ENCODE measurements around the gene ASMTL. TPM values are rescaled to one million over a fixed set of nuclear protein-coding genes. Genes with fewer than 3 reads are reported as not detected.
A peak's percentile ranks its signal among the peaks of the same experiment; 100 is the strongest.
"Not testable (repeated sequence)": the region's sequence is repeated elsewhere in the genome, so short reads cannot be mapped to it uniquely, and the experiment has no call there.

Gene ASMTL
- total RNA-seq, 1 donor from 2014 or later: 18.8 TPM

DNA sequence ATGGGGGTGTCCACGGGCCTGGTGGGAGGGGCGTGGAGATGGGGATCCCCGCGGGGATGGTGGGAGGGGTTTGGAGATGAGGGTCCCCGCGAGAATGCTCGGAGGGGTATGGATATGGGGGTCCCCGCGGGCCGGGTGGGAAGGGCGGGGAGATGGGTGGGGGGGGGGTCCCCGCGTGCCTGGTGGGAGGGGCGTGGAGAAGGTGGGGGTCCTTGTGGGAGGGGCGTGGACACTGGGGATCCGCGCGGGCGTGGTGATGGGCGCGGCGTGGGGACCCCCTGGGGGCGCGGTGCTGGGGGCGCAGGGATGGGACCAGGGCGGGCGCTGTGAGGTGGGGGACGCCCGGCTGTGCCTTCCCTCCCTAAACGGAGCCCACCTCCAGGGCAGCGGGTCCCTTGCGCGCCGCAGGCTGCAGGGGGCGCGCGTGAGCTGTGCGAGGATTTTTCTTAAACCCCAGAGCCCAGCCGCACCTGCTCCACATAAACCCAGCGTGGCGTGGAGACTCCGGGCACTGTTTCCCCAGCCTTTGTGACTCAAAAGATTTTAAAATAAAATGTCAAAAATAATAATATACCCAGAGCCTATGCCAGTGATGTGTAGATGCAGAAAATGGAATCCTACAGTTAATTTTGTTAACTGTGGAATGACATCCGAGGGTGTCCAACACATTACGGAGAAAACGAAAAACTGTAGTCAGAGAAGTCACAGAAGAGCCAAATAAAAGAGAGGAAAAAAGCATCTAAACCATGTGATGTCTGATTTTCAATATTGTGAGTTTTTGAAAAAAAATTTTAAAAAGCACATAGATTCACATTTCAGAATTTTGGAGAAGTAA lies 1.5 kb upstream of the ASMTL start:
- peak; percentile 93 for DNase-seq

DNA sequence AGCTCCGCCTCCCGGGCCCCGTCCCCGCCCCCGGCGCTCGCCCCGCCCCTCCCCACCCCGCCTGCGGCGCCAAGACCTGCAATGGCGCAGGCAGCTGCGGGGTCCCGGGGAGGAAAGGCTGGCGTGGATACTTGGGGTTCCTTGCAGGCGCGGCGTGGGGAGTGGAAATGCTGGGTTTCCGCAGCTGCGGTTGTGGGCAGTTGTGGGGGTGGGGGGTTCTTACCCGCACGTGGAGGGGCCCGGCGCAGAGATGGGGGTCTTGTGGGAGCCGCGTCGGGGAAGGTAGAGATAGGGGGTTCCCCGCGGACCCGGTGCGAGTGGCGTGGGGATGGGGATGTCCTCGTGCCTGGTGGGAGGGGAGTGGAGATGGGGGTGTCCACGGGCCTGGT lies 680 bp upstream of the ASMTL start:
- no peak for DNase-seq

DNA sequence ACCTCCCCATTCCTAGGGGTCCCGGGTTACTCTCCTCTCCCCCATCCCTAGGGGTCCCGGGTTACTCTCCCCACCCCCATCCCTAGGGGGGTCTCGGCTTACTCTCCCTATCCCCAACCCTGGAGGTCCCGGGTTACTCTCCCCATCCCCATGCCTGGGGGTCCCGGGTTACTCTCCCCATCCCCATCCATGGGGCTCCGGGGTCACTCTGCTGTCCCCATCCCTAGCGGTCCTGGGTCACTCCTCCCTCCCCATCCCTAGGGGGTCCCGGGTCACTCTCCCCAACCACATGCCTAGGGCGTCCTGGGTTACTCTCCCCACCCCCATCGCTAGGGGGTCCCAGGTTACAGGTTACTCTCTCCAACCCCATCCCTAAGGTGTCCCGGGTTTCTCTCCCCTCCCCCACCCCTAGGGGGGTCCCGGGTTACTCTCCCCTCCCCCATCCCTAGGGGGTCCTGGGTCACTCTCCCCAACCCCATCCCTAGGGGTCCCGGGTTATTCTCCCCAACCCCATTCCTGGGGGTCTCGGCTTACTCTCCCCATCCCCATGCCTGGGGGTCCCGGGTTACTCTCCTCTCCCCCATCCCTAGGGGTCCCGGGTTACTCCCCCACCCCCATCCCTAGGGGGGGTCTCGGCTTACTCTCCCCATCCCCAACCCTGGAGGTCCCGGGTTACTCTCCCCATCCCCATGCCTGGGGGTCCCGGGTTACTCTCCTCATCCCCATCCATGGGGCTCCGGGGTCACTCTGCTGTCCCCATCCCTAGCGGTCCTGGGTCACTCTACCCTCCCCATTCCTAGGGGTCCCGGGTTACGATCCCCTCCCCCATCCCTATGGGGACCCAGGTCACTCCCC lies 821 bp downstream of the ASMTL start:
- DNase-seq: no peak

DNA sequence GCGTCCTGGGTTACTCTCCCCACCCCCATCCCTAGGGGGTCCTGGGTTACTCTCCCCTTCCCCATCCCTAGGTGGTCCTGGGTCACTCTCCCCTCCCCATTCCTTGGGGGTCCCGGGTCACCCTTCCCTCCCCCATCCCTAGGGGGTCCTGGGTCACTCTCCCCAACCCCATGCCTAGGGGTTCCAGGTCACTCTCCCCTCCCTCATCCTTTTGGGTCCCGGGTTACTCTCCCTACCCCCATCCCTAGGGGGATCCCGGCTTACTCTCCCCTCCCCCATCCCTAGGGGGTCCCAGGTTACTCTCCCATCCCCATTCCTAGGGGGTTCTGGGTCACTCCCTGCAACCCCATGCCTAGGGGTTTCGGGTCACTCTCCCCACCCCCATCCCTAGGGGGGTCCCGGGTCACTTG lies 1.5 kb downstream of the ASMTL start:
- DNase-seq: no peak

DNA sequence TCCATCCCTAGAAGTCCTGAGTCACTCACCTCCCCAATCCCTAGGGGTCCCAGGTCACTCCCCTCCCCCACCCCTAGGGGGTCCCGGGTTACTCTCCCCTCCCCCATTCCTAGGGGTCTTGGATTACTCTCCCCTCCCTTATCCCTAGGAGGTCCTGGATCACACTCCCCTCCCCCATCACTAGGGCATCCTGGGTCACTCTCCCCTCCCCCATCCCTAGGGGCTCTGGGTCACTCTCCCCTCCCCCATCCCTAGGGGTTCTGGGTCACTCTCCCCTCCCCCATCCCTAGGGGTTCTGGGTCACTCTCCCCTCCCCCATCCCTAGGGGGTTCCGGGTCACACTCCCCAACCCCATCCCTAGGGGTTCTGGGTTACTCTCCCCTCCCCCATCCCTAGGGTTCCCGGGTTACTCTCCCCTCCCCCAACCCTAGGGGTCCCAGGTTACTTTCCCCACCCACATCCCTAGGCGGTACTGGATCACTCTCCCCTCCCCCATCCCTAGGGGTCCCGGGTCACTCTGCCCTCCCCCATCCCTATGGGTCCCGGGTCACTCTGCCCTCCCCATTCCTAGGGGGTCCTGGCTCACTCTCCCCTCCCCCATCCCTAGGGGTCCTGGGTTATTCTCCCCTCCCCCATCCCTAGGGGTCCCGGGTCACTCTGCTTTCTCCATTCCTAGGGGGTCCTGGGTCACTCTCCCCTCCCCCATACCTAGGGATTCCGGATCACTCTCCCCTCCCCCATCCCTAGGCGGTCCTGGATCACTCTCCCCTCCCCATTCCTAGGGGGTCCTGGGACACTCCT lies 2.1 kb downstream of the ASMTL start:
- DNase-seq: no peak

DNA sequence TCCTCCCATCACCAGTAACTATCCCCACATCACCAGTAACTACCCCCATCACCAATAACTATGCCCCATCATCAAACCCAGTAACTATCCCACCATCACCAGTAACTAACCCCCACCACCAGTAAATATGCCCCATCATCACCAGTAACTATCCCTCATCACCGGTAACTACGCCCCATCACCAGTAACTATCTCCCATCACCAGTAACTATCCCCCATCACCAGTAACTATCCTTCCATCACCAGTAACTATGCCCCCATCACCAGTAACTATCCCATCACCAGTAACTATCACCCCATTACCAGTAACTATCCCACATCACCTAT lies 2.9 kb downstream of the ASMTL start:
- no peak for DNase-seq

DNA sequence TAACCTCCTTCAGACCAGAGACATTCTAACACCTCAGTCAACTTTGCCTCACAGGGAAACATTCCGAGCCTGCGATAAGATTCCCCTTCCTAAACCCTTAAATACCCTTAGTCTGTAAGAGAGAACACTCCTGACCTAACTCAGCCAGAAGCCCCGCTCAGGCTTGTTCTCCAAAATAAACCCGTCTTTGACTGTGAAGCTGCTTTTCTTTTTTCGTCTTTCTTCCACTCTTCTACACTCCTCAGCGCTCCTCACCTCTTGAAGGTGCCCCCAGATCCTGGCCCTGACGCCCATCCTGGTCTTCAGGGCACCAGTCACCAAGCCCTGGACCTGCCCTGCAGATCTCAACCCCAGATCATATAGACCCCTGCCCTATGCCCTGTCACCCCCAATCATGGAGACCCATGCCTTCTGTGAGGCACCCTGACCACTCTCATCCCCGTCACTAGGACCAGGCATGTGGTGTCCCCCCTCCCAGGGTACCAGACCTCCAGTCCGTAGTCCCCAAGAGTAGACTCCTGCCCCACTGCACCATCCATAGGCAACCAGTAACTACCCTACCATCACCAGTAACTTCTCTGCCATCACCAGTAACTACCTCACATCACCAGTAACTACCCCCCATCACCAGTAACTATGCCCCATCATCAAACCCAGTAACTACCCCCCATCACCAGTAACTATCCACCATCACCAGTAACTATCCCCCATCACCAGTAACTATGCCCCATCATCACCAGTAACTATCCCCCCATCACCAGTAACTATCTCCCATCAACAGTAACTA lies 3.5 kb downstream of the ASMTL start:
- no peak for DNase-seq

DNA sequence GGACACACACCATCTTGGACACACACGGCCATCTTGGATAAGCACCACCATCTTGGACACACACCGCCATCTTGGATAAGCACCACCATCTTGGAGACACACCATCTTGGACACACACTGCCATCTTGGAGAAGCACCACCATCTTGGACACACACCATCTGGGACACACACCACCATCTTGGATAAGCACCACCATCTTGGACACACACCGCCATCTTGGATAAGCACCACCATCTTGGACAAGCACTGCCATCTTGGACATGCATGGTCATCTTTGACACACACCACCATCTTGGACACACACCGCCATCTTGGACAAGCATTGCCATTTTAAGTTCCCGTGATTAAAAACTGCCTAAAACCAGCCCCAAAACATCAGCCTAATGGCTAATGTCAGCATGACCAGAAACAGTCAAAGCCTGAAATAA lies 4.1 kb downstream of the ASMTL start:
- not testable (repeated sequence) for DNase-seq

DNA sequence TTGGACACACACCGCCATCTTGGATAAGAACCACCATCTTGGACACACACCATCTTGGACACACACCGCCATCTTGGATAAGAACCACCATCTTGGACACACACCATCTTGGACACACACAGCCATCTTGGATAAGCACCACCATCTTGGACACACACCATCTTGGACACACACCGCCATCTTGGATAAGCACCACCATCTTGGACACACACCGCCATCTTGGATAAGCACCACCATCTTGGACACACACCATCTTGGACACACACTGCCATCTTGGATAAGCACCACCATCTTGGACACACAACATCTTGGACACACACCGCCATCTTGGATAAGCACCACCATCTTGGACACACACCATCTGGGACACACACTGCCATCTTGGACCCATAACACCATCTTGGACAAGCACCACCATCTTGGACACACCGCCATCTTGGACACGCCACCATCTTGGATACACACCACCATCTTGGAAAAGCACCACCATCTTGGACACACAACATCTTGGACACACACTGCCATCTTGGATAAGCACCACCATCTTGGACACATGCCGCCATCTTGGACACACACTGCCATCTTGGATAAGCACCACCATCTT lies 4.6 kb downstream of the ASMTL start:
- not testable (repeated sequence) for DNase-seq

DNA sequence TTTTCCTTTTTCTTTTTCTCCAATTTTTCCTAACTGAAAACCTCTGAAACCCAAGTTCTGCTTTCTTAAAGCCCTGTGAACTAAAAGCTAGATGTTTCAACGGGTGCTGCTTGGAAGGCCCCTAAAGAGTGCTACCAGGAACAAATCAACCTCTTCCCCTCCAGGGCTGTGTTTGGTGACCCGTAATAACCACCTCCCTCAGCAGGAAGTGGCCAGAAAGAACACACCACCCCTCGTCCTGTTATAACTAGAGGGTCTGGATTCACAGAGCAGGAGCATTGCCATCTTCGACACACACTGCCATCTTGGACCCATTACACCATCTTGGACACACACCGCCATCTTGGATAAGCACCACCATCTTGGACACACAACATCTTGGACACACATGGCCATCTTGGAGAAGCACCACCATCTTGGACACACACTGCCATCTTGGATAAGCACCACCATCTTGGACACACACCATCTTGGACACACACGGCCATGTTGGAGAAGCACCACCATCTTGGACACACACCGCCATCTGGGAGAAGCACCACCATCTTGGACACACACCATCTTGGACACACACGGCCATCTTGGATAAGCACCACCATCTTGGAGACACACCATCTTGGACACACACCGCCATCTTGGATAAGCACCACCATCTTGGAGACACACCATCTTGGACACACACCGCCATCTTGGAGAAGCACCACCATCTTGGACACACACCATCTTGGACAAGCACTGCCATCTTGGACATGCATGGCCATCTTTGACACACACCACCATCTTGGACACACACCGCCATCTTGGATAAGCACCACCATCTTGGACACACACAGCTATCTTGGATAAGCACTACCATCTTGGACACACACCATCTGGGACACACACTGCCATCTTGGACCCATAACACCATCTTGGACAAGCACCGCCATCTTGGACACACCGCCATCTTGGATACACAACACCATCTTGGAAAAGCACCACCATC lies 5.4 kb downstream of the ASMTL start:
- not testable (repeated sequence) for DNase-seq

DNA sequence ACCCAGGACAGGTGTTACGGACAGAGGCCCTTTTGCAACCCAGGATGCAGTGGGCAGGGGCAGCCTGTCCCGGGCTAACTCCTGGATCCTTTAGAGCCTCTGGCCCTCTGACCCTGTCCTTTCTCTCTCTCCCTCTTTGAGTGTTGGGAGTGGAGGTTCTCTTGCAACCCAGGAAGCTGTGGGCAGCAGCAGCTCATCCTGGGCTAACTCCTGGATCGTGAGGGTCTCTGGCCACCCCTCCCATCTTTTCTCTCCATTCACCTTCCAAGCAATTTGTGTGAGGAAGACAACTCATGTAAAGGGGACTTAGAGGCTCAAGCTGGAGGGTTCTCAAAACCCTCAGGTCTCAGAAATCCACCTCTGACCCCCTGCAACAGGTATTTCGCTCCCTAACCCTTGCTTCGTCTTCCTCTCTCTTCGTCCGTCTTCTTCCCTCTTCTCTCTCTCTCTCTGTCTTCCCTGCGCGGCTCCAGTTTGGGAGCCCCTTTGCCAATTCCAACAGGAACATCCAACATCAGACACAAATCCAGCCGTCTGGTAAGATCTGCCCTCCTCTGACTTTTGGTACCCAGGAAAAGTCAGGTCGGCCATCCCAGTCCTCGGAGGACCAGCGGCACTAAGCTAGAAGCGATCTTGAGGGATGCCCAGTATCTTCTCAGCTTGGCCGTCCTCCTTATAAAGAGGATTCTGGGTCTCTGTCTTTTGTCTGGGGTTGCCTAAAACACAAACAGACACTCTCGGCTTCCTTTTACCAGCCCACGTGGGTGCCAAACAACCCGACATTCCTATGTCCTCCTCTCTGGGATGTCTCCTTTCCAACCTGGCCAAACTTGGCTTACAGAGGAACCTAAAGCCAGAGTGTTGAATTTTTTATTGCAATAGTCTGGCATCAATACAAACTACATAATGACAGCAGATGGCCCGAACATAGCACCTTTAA lies 7.9 kb downstream of the ASMTL start:
- no peak for DNase-seq

DNA sequence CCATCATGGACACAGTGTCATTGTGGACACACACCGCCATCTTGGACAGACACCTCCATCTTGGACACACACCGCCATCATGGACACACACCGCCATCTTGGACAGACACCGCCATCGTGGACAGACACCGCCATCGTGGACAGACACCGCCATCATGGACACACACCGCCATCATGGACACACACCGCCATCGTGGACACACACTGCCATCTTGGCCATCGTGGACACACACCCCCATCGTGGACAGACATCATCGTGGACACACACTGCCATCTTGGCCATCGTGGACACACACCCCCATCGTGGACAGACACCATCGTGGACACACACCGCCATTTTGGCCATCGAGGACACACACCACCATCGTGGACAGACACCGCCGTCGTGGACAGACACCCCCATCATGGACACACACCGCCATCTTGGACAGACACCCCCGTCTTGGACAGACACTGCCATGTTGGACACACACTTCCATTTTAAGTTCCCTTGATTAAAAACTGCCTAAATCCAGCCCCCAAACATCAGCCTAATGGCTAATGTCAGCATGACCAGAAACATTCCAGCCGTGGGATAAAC lies 9.1 kb downstream of the ASMTL start:
- DNase-seq: no peak

DNA sequence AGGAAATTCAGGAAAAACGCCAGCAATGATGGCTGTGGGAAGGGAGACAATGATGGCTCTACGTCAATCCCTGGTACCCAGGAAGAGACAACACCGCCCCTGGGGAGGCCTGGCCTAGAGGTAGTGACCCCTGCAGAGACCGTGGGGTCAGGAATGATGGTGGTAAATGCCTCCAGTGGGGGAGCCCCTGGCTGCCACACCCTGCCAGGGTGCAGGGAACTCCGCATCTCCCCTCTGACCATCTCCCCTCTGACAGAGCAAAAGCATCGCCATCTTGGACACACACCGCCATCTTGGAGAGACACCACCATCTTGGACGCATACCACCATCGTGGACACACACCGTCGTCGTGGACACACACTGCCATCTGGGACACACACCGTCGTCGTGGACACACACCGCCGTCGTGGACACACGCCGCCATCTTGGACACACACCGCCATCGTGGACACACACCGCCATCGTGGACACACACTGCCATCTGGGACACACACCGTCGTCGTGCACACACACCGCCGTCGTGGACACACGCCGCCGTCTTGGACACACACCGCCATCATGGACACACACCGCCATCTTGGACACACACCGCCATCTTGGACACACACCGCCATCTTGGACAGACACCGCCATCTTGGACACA lies 9.9 kb downstream of the ASMTL start:
- no peak for DNase-seq

DNA sequence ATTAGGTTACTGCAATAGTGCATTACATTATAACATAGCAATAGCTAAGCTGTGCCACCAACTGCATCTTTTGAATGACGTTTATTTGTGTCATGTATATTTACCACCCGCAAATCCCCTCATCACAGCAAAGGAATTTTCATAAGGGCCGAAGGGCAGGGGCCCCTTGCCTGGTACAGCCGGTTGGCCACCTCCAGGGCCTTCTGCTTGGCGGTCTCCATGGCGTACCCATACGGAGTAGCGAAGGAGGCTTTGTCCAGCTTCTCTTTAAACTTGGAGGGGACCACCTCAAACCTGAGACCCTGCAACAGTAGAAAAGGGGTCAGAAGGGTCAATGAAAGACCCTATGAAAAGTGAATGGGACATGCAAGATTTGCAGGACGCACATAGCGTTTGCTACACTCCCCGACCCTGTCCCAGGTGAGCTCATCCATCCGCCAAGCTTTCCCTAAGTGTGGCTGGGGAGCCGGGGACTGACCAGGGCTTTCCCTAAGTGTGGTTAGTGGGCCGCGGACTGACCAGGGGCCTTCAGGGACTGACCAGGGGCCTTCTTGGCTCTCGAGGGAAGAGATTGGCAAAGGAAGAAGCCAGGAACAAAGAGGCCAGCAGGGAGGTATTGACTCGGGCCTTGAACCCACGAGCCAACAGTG lies 10.6 kb downstream of the ASMTL start:
- DNase-seq: no peak

DNA sequence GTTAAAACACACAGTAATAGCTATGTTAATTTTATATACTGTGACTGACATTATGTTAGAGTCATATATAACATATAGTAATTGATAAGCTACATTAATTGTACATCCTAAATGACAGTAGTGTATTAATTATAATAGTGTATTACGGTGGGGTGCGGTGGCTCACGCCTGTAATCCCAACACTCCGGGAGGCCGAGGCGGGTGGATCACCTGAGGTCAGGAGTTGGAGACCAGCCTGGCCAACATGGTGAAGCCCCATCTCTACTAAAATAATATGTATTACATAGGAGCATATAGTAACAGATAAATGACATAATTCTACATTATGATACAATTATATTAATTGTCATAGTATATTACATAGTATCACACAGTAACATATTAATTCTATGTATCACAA lies 12.2 kb downstream of the ASMTL start:
- DNase-seq: no peak

DNA sequence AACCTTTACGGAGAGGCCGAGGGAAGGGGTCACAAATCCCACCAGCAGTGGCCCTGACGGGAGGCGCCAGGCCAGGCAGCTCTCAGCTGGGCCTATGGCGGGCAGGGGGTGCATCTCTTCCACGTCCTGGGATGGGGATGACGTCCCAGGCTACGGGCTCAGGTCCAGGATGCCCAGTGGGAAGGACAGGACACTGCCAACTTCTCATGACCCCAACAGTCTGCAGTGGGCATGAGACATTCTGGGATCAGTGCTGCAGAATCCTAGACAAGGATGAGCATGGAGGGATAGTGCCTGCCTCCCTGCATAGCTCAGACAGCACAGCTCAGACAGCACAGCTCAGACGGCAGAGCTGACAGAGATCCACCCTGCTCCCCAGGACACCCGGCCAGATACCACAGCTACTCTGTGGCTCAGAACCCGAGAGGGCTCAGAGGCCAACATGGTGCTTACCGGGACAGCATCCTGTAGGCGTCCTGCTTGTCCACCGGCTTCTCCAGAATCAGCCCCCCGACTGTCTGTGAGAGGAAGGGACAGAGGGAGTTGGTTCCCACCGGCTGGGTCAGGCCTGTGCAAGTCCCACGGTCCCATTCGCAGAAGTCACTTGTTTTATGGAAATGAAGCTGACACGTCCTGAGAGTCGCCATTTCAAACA lies 17.3 kb downstream of the ASMTL start:
- DNase-seq: no peak

DNA sequence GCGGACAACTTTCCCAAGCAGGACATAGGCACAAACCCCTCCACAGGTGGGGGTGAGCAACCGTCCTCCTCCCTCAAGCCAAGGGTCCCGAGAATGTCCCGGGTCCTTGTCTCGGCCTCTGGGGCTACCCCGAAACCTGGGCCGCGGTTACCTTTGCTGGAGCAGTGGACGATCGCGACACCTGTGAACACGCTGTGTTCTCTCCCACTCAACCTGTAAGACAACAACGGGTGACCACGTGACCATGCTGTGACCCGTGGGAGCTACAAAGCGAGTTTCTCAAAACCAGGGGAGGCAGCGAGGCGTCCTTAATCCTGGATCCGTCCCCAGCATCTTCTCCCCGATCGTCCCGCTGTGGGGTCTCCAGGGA lies 17.9 kb downstream of the ASMTL start:
- no peak for DNase-seq
